Panc1 (cell line): Measurements from ENCODE around the gene MYL9.

ENCODE experiments used
- POLR2AphosphoS5 ChIP-seq: IDR thresholded peaks from 2 replicates; pipeline ENCODE4 v1.6.1; 2012; ENCODE audit warnings: mild to moderate bottlenecking, low read depth, low read length, moderate library complexity
- REST ChIP-seq, 2 experiments: IDR thresholded peaks; 2 replicates each; pipeline ENCODE4 v1.6.1; 2011 to 2012; ENCODE audit warnings: low read depth in 2 of 2, control low read depth in 1 of 2, low read length in 1 of 2, mild to moderate bottlenecking in 1 of 2, moderate library complexity in 1 of 2; ENCODE audit not compliant: insufficient read depth in 1 of 2
- TF ChIP-seq, protein P1 (sequence below): fragments of 450-650 bp; IDR thresholded peaks from 2 replicates; pipeline ENCODE4 v1.5.1; 2017; ENCODE audit warnings: mild to moderate bottlenecking

DNA sequence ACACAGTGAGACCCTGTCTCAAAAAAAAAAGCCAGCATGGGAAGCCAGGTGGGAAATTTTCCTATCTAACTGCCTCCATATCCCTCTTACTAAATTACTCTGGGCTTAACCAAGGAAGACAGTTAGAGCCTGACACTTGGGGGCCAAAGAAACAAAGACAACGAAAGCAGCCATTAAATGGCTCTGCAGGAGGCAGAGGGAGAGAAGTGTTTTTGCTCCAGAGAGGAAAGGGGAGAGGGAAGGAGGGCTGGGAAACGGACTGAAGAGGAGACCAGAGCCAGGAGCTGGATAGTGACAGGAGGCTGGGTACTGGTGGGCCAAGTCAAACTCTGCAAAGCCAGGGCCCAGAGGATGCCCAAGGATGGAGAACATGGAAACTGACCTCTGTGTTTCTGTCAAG, 21.4 kb downstream of the MYL9 start:
- TF ChIP-seq, protein P1, sequence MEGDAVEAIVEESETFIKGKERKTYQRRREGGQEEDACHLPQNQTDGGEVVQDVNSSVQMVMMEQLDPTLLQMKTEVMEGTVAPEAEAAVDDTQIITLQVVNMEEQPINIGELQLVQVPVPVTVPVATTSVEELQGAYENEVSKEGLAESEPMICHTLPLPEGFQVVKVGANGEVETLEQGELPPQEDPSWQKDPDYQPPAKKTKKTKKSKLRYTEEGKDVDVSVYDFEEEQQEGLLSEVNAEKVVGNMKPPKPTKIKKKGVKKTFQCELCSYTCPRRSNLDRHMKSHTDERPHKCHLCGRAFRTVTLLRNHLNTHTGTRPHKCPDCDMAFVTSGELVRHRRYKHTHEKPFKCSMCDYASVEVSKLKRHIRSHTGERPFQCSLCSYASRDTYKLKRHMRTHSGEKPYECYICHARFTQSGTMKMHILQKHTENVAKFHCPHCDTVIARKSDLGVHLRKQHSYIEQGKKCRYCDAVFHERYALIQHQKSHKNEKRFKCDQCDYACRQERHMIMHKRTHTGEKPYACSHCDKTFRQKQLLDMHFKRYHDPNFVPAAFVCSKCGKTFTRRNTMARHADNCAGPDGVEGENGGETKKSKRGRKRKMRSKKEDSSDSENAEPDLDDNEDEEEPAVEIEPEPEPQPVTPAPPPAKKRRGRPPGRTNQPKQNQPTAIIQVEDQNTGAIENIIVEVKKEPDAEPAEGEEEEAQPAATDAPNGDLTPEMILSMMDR = no peak
- TF ChIP-seq REST (IDR thresholded peaks at IDR 0.05; ENCODE audit: insufficient read depth in 1 of 2, low read depth in 2 of 2, low read length in 1 of 2) (no peak), POLR2AphosphoS5 (no peak)
